H54 (cell line): Measurements from ENCODE around the gene MPND.

Experiments used
- DNase-seq: peaks from one replicate; pipeline ENCODE4 v3.0.0; 2011; ENCODE audit warnings: low spot score, mixed read lengths; ENCODE audit not compliant: insufficient read length
- FAIRE-seq: peaks from 3 replicates; lab custom pipeline; 2011; peaks lifted over from hg19 to GRCh38; lab: Jason Lieb, UNC
- POLR2A ChIP-seq: IDR thresholded peaks from 2 replicates; pipeline ENCODE4 v1.6.1; 2011; ENCODE audit warnings: low read depth, mild to moderate bottlenecking, low read length

Gene MPND

DNA sequence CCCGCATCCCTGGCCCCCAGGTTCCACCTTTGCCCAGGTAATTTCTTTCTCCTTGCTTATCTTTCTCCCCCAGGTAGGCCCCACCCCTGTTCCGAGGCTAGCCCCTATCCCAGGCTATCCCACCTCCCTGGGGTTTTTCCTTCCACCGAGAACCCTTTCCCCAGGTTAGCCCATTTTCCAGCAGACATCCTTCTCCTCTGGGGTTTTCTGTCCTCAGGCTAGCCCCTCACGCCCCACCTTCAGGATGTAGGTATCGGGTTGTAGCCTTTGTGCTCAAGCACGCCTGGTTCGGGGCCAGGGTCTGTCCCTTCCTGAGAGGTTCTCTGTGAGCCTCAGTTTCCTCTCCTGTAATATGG lies 38.1 kb upstream of the MPND start:
- no peak for FAIRE-seq
- no peak for DNase-seq
- TF ChIP-seq POLR2A: no peak

DNA sequence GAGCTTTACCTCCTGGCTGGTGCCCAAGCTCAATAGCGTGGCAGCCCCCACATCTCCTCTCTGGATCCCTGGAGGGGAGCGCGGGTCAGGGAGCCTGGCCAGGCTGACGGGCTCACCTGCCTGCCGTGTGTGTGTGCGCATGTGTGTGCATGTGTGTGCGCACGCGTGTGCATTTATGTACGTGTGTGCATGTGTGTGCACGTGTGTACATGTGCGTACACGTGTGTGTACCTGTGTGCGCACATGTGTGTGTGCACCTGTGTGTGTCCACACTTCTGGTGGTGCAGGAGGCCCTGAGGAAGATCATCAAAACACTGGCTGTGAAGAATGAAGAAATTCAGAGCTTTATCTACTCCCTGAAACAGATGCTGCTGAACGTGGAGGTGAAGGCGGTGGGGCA lies 37.7 kb upstream of the MPND start:
- FAIRE-seq (no peak), DNase-seq (no peak)
- no peak for TF ChIP-seq POLR2A

GRCh38 chr19:4310247-4311121 lies 32.9 kb upstream of the MPND start:
- TF ChIP-seq POLR2A: no peak
- FAIRE-seq (no peak), DNase-seq (no peak)

- FAIRE-seq (no peak), DNase-seq (no peak)
- TF ChIP-seq POLR2A: no peak
Measured at GRCh38 chr19:4313847-4314490, 29.4 kb upstream of the MPND start.

DNA sequence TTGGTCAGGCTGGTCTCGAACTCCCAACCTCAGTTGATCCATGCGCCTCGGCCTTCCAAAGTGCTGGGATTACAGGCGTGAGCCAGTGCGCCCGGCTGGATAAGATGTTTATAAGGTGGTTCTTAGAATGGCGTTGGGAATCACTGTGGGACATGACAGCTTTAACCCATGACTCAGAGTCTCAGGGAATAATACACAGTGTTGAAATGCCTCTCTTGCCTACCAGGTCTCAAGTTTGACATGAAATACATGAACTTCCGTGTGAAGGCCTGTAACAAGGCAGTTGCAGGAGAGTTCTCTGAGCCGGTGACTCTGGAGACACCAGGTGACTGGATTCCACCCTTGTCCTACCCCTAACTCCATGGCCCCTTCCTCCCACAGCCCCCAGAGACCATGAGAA lies 26.4 kb upstream of the MPND start:
- FAIRE-seq (no peak), DNase-seq (no peak)
- no peak for TF ChIP-seq POLR2A

DNA sequence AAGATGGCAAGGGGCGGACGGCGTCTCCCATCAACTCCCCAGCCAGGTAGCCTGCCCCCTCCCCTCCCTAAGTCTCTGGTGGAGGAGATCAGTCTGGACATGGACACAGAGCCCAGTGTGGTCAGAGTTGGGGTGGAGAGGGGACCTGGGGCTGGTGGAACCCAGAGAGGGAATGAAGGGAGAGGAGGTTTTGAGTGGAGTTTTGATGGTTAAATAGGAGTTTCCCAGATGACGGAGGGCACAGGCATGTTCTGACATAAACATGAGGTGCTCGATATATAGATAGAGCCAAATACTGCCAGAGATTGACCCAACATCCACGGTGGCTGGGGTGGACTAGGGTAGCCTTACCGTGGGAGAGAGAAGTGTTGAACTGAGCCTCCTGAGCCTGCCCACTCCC lies 24.9 kb upstream of the MPND start:
- FAIRE-seq: no peak
- DNase-seq: no peak
- no peak for TF ChIP-seq POLR2A

GRCh38 chr19:4319067-4319718 lies 24.2 kb upstream of the MPND start:
- DNase-seq: no peak
- TF ChIP-seq POLR2A: no peak
- no peak for FAIRE-seq

- FAIRE-seq (no peak), DNase-seq (no peak)
- no peak for TF ChIP-seq POLR2A
Measured at GRCh38 chr19:4320419-4320818, 22.9 kb upstream of the MPND start.

GRCh38 chr19:4322942-4323665 lies 20.3 kb upstream of the MPND start:
- no peak for DNase-seq
- FAIRE-seq: no peak
- TF ChIP-seq POLR2A: no peak

DNA sequence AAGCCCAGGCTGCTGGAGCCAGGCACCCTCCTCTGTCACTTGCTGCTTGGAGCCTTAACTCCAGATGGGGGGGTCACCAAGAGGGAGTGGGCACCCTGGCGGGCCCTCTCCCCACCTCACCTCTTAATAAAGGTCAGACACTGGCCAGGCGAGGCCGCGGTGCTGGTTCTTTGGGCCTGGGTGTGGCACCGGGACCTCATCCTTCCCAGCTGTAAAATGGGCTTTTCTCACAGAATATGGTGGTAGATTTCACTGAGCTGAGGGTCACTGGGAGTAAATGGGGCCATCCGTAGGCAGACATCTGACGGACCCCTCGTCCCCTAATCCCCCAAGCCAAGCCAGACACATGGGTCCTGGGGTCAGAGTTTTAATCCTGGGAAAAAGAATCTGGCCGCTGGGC lies 19.7 kb upstream of the MPND start:
- DNase-seq (no peak), FAIRE-seq (no peak)
- no peak for TF ChIP-seq POLR2A

- DNase-seq (no peak), FAIRE-seq (no peak)
- TF ChIP-seq POLR2A: no peak
Measured at GRCh38 chr19:4324228-4324627, 19.1 kb upstream of the MPND start.

- no peak for DNase-seq
- no peak for FAIRE-seq
- no peak for TF ChIP-seq POLR2A
Measured at GRCh38 chr19:4326215-4326836, 17.0 kb upstream of the MPND start.

GRCh38 chr19:4326837-4327251 lies 16.5 kb upstream of the MPND start:
- TF ChIP-seq POLR2A: no peak
- DNase-seq (no peak), FAIRE-seq (no peak)
